ENCODE results near the gene ZNF526. TPM values are rescaled to one million over a fixed set of nuclear protein-coding genes. Genes with fewer than 3 reads are reported as not detected.
A peak's percentile ranks its signal among the peaks of the same experiment; 100 is the strongest.

Gene ZNF526
- total RNA-seq, result 10 to 100 TPM; 21.5 to 21.7 TPM

GRCh38 chr19:42219812-42220750, at the start of gene ZNF526:
ZNF526 (plus strand) TSS chr19:42220312; CDS start chr19:42224404, 4,092 bp downstream.
- Mint-ChIP-seq H3K27me3 (no peaks in the 10 kb centered on the region), H3K4me3 (peak within 1 kb of the TSS; percentile 93), H3K36me3 (ENCODE audit: low read depth) (peaks cover 39% of the 10 kb centered on the region), H3K9me3 (no peaks in the 10 kb centered on the region), H3K27ac (peak within 1 kb of the TSS; percentile 88), H3K4me1 (peaks cover 63% of the 10 kb centered on the region)
- peak; percentile 98 for DNase-seq
- CTCF ChIA-PET, result interaction anchor here (0.6 to 3.4 kb wide), 9 partner anchors 20 to 1799 kb away, joined by 3 to 19 read pairs (median 4); partner anchors contain the start of genes GSK3A and POU2F2
- POLR2A ChIA-PET, result interaction anchor here (0.8 to 3.6 kb wide), 20 partner anchors 9 to 97 kb away, joined by 3 to 27 read pairs (median 4); partner anchors contain the start of gene GSK3A

- Mint-ChIP-seq H3K27ac (no peak overlapping the region), H3K4me1 (peaks cover 10% of the 10 kb centered on the region), H3K27me3 (peaks cover 26% of the 10 kb centered on the region), H3K36me3 (ENCODE audit: low read depth) (no peaks in the 10 kb centered on the region), H3K9me3 (no peaks in the 10 kb centered on the region), H3K4me3 (no peak overlapping the region)
- CTCF ChIA-PET, result interaction anchor here (1.6 kb wide), 1 partner anchor 10 kb away, joined by 4 read pairs; no protein-coding TSS in a partner anchor
- POLR2A ChIA-PET, result no interaction called here
- no peak for DNase-seq
These were observed 49.4 kb upstream of the ZNF526 start for GRCh38 chr19:42170715-42171114.

GRCh38 chr19:42172261-42172660, 47.9 kb upstream of the ZNF526 start:
- Mint-ChIP-seq H3K4me1 (peaks cover 17% of the 10 kb centered on the region), H3K4me3 (no peak overlapping the region), H3K9me3 (no peaks in the 10 kb centered on the region), H3K27ac (no peak overlapping the region), H3K27me3 (peaks cover 30% of the 10 kb centered on the region), H3K36me3 (ENCODE audit: low read depth) (peaks cover 4% of the 10 kb centered on the region)
- DNase-seq, result no peak
- ChIA-PET CTCF (no interaction called here), POLR2A (interaction anchor here (0.6 kb wide), 1 partner anchor 9 kb away, joined by 3 read pairs; no protein-coding TSS in a partner anchor)

- CTCF ChIA-PET, result no interaction called here
- no peak for DNase-seq
- Mint-ChIP-seq H3K36me3 (ENCODE audit: low read depth) (peaks cover 4% of the 10 kb centered on the region), H3K27me3 (peaks cover 30% of the 10 kb centered on the region), H3K9me3 (no peaks in the 10 kb centered on the region), H3K4me3 (no peak overlapping the region), H3K4me1 (peaks cover 17% of the 10 kb centered on the region), H3K27ac (no peak overlapping the region)
- POLR2A ChIA-PET, result interaction anchor here (3.6 kb wide), 1 partner anchor 12 kb away, joined by 22 read pairs; no protein-coding TSS in a partner anchor
These were observed 46.4 kb upstream of the ZNF526 start for GRCh38 chr19:42173695-42174094.

- H3K36me3 Mint-ChIP-seq (ENCODE audit: low read depth), result peaks cover 4% of the 10 kb centered on the region
- no peak overlapping the region for H3K4me3 Mint-ChIP-seq
- H3K4me1 Mint-ChIP-seq, result peaks cover 17% of the 10 kb centered on the region
- H3K27ac Mint-ChIP-seq, result no peak overlapping the region
- no peak for DNase-seq
- no peaks in the 10 kb centered on the region for H3K9me3 Mint-ChIP-seq
- peaks cover 30% of the 10 kb centered on the region for H3K27me3 Mint-ChIP-seq
- ChIA-PET CTCF (no interaction called here), POLR2A (interaction anchor here (3.6 kb wide), 1 partner anchor 12 kb away, joined by 22 read pairs; no protein-coding TSS in a partner anchor)
These were observed 45.9 kb upstream of the ZNF526 start for GRCh38 chr19:42174188-42174587.

GRCh38 chr19:42174958-42175734, 45.0 kb upstream of the ZNF526 start:
- peaks cover 17% of the 10 kb centered on the region for H3K4me1 Mint-ChIP-seq
- DNase-seq, result no peak
- peak overlapping the region; percentile 86 for H3K4me3 Mint-ChIP-seq
- peaks cover 4% of the 10 kb centered on the region for H3K36me3 Mint-ChIP-seq (ENCODE audit: low read depth)
- POLR2A ChIA-PET, result interaction anchor here (0.9 to 3.6 kb wide), 6 partner anchors 9 to 45 kb away, joined by 3 to 22 read pairs (median 8); partner anchors contain the start of genes DEDD2 and ZNF526
- no peaks in the 10 kb centered on the region for H3K9me3 Mint-ChIP-seq
- H3K27ac Mint-ChIP-seq, result no peak overlapping the region
- CTCF ChIA-PET, result interaction anchor here (1.0 to 2.7 kb wide), 10 partner anchors 9 to 105 kb away, joined by 3 to 17 read pairs (median 8); no protein-coding TSS in a partner anchor
- H3K27me3 Mint-ChIP-seq, result peaks cover 30% of the 10 kb centered on the region

DNA sequence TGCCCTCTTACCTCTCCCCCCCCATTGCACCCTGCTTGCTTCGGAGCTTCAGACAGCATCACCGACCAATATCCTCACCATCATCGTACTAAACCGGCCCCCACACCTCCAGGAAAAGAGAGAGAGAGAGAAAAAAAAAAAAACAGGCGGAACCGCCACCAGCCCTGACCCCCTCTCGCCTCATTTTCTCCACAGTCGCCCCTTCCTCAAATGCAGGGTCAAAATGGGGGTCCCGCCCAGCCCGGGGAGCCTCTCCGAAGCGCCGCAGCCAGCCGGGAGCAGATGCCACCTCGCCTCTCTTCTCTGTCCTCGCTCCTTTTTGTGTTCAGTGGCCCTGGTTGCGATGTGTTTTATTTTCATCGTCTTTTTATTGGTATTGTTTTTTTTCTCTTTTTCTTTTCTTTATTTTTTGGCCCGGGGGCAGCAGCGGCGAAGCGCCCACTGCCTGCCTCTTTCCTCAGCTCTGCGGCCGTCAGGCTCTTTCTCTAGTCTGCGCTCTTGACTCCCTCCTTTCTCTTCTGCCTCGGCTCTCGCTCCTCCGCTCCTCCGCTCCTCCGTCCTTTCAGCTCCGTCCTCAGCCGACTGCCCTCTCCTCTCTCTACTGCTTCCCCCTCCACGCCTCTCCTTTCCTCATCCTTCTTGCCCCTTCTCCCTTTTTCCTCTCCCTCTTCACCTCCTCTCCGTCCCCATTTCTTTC, 44.0 kb upstream of the ZNF526 start:
- ChIA-PET POLR2A (interaction anchor here (0.6 to 3.6 kb wide), 13 partner anchors 10 to 127 kb away, joined by 3 to 22 read pairs (median 4); partner anchors contain the start of genes DEDD2, POU2F2 and ZNF526), CTCF (interaction anchor here (0.8 to 2.7 kb wide), 18 partner anchors 9 to 120 kb away, joined by 3 to 17 read pairs (median 6); partner anchors contain the start of gene ZNF574)
- Mint-ChIP-seq H3K4me1 (peaks cover 17% of the 10 kb centered on the region), H3K27me3 (peaks cover 30% of the 10 kb centered on the region), H3K36me3 (ENCODE audit: low read depth) (peaks cover 4% of the 10 kb centered on the region), H3K9me3 (no peaks in the 10 kb centered on the region), H3K27ac (no peak overlapping the region), H3K4me3 (peak overlapping the region; percentile 86)
- peak; percentile 28 for DNase-seq

- H3K27ac Mint-ChIP-seq, result no peak overlapping the region
- DNase-seq, result no peak
- H3K36me3 Mint-ChIP-seq (ENCODE audit: low read depth), result peaks cover 4% of the 10 kb centered on the region
- H3K4me3 Mint-ChIP-seq, result peak overlapping the region; percentile 86
- no peaks in the 10 kb centered on the region for H3K9me3 Mint-ChIP-seq
- H3K27me3 Mint-ChIP-seq, result peaks cover 30% of the 10 kb centered on the region
- POLR2A ChIA-PET, result interaction anchor here (0.6 to 3.6 kb wide), 14 partner anchors 10 to 138 kb away, joined by 3 to 22 read pairs (median 4); partner anchors contain the start of genes DEDD2, POU2F2 and ZNF526
- H3K4me1 Mint-ChIP-seq, result peaks cover 17% of the 10 kb centered on the region
- CTCF ChIA-PET, result interaction anchor here (0.8 to 2.7 kb wide), 16 partner anchors 8 to 120 kb away, joined by 3 to 17 read pairs (median 6); partner anchors contain the start of gene ZNF574
These were observed 43.5 kb upstream of the ZNF526 start for GRCh38 chr19:42176649-42176989.

- no peaks in the 10 kb centered on the region for H3K9me3 Mint-ChIP-seq
- H3K27me3 Mint-ChIP-seq, result peaks cover 30% of the 10 kb centered on the region
- H3K27ac Mint-ChIP-seq, result no peak overlapping the region
- peaks cover 4% of the 10 kb centered on the region for H3K36me3 Mint-ChIP-seq (ENCODE audit: low read depth)
- CTCF ChIA-PET, result interaction anchor here (1.0 to 2.7 kb wide), 15 partner anchors 8 to 119 kb away, joined by 3 to 17 read pairs (median 6); partner anchors contain the start of gene ZNF574
- H3K4me1 Mint-ChIP-seq, result peaks cover 19% of the 10 kb centered on the region
- H3K4me3 Mint-ChIP-seq, result no peak overlapping the region
- peak; percentile 81 for DNase-seq
- POLR2A ChIA-PET, result interaction anchor here (1.0 to 3.6 kb wide), 12 partner anchors 9 to 138 kb away, joined by 3 to 22 read pairs (median 5); partner anchors contain the start of genes DEDD2, POU2F2 and ZNF526
These were observed 43.0 kb upstream of the ZNF526 start for GRCh38 chr19:42176990-42177685.

DNA sequence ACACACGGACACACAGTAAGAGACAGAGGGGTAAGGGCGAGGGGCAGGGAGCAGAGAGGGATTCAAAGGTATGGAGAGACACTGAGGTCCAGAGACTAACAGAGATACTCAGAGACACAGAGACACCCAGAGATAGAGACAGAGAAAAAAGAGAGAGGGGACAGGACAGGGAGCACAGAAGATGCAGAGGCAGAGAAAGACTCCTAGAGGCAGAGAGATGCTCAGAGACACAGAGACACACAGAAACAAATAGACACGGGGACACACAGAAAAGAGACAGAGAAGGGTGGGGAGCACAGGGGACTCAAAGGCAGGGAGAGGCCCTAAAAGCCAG, 42.5 kb upstream of the ZNF526 start:
- Mint-ChIP-seq H3K27ac (no peak overlapping the region), H3K9me3 (no peaks in the 10 kb centered on the region), H3K36me3 (ENCODE audit: low read depth) (peaks cover 4% of the 10 kb centered on the region), H3K27me3 (peaks cover 30% of the 10 kb centered on the region), H3K4me1 (peaks cover 24% of the 10 kb centered on the region), H3K4me3 (no peak overlapping the region)
- ChIA-PET POLR2A (interaction anchor here (1.2 to 2.4 kb wide), 6 partner anchors 11 to 137 kb away, joined by 3 to 14 read pairs (median 5); partner anchors contain the start of genes POU2F2 and ZNF526), CTCF (interaction anchor here (1.4 to 2.7 kb wide), 4 partner anchors 7 to 102 kb away, joined by 4 to 17 read pairs (median 10); no protein-coding TSS in a partner anchor)
- DNase-seq, result no peak

DNA sequence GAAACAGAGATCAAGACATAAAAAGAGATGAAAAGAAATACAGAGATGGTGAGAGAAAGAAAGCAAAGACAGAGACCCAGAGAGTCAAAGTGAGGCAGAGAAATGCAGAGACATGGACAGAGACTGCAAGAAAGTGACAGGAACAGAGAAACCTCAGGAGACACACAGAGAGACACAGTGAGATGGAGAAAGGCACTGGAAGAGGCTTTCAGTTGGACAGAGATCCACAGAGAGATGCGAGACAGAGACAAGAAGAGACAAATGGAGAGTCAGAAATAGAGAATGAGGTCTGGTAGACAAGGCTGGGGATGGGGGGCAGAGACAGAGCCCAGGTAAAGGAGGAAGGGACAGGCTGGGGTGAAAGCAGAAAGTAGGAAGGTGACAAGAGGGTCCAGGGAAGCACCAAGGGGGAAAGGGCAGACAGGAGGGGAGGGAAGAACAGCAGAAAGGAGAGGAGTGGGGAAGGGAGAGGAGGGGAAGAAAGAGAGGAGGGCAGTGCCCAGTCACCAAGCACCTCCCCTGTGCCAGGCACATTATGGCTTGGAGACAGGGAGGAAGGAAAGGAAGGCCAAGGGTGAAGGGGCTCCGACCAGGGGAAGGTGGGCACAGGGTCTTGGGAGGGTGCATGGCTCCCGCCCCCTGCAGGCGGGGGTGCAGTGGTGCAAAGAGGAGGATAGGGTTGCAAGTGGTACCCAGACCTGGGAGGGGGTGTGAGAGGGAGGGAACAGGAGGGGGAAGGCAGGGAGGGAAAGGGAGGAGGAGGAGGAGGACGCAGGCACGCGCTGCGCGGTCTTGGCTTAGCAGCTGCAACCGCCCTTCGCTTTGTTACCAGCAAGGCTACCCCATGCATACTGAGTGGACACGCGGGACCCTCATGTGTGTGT, 41.1 kb upstream of the ZNF526 start:
- CTCF ChIA-PET, result no interaction called here
- POLR2A ChIA-PET, result no interaction called here
- H3K4me3 Mint-ChIP-seq, result no peak overlapping the region
- peaks cover 4% of the 10 kb centered on the region for H3K36me3 Mint-ChIP-seq (ENCODE audit: low read depth)
- no peak for DNase-seq
- no peaks in the 10 kb centered on the region for H3K9me3 Mint-ChIP-seq
- peaks cover 33% of the 10 kb centered on the region for H3K4me1 Mint-ChIP-seq
- H3K27me3 Mint-ChIP-seq, result peaks cover 24% of the 10 kb centered on the region
- H3K27ac Mint-ChIP-seq, result no peak overlapping the region
